Loucy (cell line): Measurements from ENCODE around the gene NOS1.

Experiments
- CTCF ChIP-seq: fragments of 200-600 bp; sonication (generic); conservative IDR thresholded peaks from 2 replicates; pipeline ENCODE4 v1.5.1; 2014; ENCODE audit warnings: mild to moderate bottlenecking, antibody characterized with exemption, low read length
- EZH2phosphoT487 ChIP-seq: fragments of 200-600 bp; IDR thresholded peaks from 2 replicates; pipeline ENCODE4 v1.6.1; 2018; ENCODE audit warnings: antibody characterized with exemption, mild to moderate bottlenecking, moderate library complexity, borderline replicate concordance

- TF ChIP-seq CTCF (no peak), EZH2phosphoT487 (no peak)
Measured at GRCh38 chr12:117363953-117364486, 2.6 kb upstream of the NOS1 start.
